H1 (cell line): Measurements from ENCODE around the gene GNG5. TPM values are rescaled to one million over a fixed set of nuclear protein-coding genes. Genes with fewer than 3 reads are reported as not detected.

Experiments
- ASH2L ChIP-seq: fragments of 200-600, 300-600 bp; sonication (generic); IDR thresholded peaks from one replicate; pipeline ENCODE4 v1.7.1; 2017; ENCODE audit warnings: low read length
- CTCF ChIP-seq, 3 experiments: IDR thresholded peaks; 1 replicate in 2 of 3; 2 replicates in 1 of 3; pipeline versions ENCODE4 v1.5.1 to v1.6.1; 2011; ENCODE audit warnings: low read length in 3 of 3, mild to moderate bottlenecking in 3 of 3, inconsistent platforms in 2 of 3, low read depth in 1 of 3, moderate library complexity in 1 of 3; ENCODE audit not compliant: insufficient read depth in 1 of 3; ENCODE audit errors: control extremely low read depth in 1 of 3
- SIRT6 ChIP-seq: IDR thresholded peaks from one replicate; pipeline ENCODE4 v1.7.1; 2012; ENCODE audit warnings: low read length, inconsistent platforms
- SP1 ChIP-seq: IDR thresholded peaks from 2 replicates; pipeline ENCODE4 v1.6.1; 2011; ENCODE audit warnings: low read depth, low read length
- polyA plus RNA-seq, 7 experiments: library from polyadenylated mRNA; depleted of rRNA in 3 of 7; stranded (reverse) in 5 of 7; unstranded in 2 of 7; fragments of >200 nt in 5 of 7; fragments of 200-250 nt in 2 of 7; gene quantifications; 1 replicate in 5 of 7; 2 replicates in 1 of 7; 4 replicates in 1 of 7; pipeline versions ENCODE4 v1.2.1 to v1.2.3, GENCODE V29; 2011 to 2013; ENCODE audit warnings: missing spikeins in 2 of 7, mixed read lengths in 2 of 7
- total RNA-seq: library from RNA; stranded (reverse); fragmentation: NEBNext Ultra II Directional; extraction: Animal tissue kit (Norgen Biotek cat#: 25700); gene quantifications from 2 replicates; pipeline ENCODE4 v1.2.1, GENCODE V29; 2021

GNG5 gene
- total and polyA plus RNA-seq, 2 of the 8 experiments (the other 6 are each of a cell fraction or from before 2014, with no cell fraction given): 94.0 to 104 TPM

- no peak for TF ChIP-seq ASH2L
- TF ChIP-seq SP1: no peak
- no peak for TF ChIP-seq CTCF (IDR thresholded peaks at IDR 0.05; ENCODE audit: control extremely low read depth in 1 of 3, insufficient read depth in 1 of 3, low read depth in 1 of 3, low read length in 3 of 3)
- TF ChIP-seq SIRT6: no peak
Measured at GRCh38 chr1:84496498-84496897, 9.9 kb downstream of the GNG5 start (continued).
